H9 (cell line): Measurements from ENCODE around the gene ZNF488. TPM values are rescaled to one million over a fixed set of nuclear protein-coding genes. Genes with fewer than 3 reads are reported as not detected.

Source experiments
- DNase-seq: peaks from one replicate; pipeline ENCODE4 v3.0.0-alpha.2; 2017
- H2AFZ ChIP-seq: one replicate; pipeline ENCODE4 v1.6.1; 2013; ENCODE audit warnings: mild to moderate bottlenecking, low read length, control low read depth, moderate library complexity
- H2AK5ac ChIP-seq: 2 replicates; pipeline ENCODE4 v1.6.1; 2013; ENCODE audit warnings: low read length, control low read depth, mixed read lengths; ENCODE audit not compliant: insufficient read length
- H2BK120ac ChIP-seq: one replicate; pipeline ENCODE4 v1.6.1; 2013; ENCODE audit warnings: low read depth, mild to moderate bottlenecking, low read length, control low read depth, inconsistent platforms; ENCODE audit not compliant: poor library complexity, severe bottlenecking
- H2BK12ac ChIP-seq: 2 replicates; pipeline ENCODE4 v1.6.1; 2013; ENCODE audit warnings: low read length, control low read depth, mixed read lengths, low read depth; ENCODE audit not compliant: insufficient read length
- H2BK15ac ChIP-seq: 2 replicates; pipeline ENCODE4 v1.6.1; 2013; ENCODE audit warnings: low read depth, low read length, control low read depth
- H2BK20ac ChIP-seq: one replicate; pipeline ENCODE4 v1.6.1; 2013; ENCODE audit warnings: low read depth, mild to moderate bottlenecking, low read length, control low read depth, inconsistent platforms; ENCODE audit not compliant: poor library complexity, severe bottlenecking
- H2BK5ac ChIP-seq: 2 replicates; pipeline ENCODE4 v1.6.1; 2013; ENCODE audit warnings: low read length, control low read depth, mixed read lengths; ENCODE audit not compliant: insufficient read length
- H3K14ac ChIP-seq: 2 replicates; pipeline ENCODE4 v1.6.1; 2013; ENCODE audit warnings: low read length, control low read depth; ENCODE audit not compliant: insufficient read depth
- H3K18ac ChIP-seq: 2 replicates; pipeline ENCODE4 v1.6.1; 2013; ENCODE audit warnings: low read depth, mild to moderate bottlenecking, mixed read lengths, low read length, control low read depth; ENCODE audit not compliant: insufficient read length
- H3K23ac ChIP-seq: 2 replicates; pipeline ENCODE4 v1.6.1; 2013; ENCODE audit warnings: low read length, control low read depth, mixed read lengths, low read depth; ENCODE audit not compliant: insufficient read length
- H3K23me2 ChIP-seq: 2 replicates; pipeline ENCODE4 v1.6.1; 2013; ENCODE audit warnings: low read depth, mild to moderate bottlenecking, mixed read lengths, low read length, control low read depth; ENCODE audit not compliant: insufficient read length, poor library complexity, severe bottlenecking
- H3K27ac ChIP-seq: 2 replicates; pipeline ENCODE4 v1.5.1; 2013; ENCODE audit warnings: low read length, control low read depth, mixed read lengths, low read depth; ENCODE audit not compliant: insufficient read length
- H3K27me3 ChIP-seq: 2 replicates; pipeline ENCODE4 v1.6.1; 2013; ENCODE audit warnings: low read length, control low read depth, inconsistent platforms; ENCODE audit not compliant: insufficient read depth
- H3K4ac ChIP-seq: 2 replicates; pipeline ENCODE4 v1.6.1; 2013; ENCODE audit warnings: low read depth, mild to moderate bottlenecking, control low read depth, inconsistent platforms, low read length, moderate library complexity
- H3K4me1 ChIP-seq: 2 replicates; pipeline ENCODE4 v1.6.1; 2013; ENCODE audit warnings: low read length, control low read depth, inconsistent platforms; ENCODE audit not compliant: insufficient read depth
- H3K4me2 ChIP-seq: 2 replicates; pipeline ENCODE4 v1.6.1; 2013; ENCODE audit warnings: low read length, control low read depth, mixed read lengths; ENCODE audit not compliant: insufficient read length, insufficient read depth
- H3K56ac ChIP-seq: 2 replicates; pipeline ENCODE4 v1.6.1; 2013; ENCODE audit warnings: low read depth, mild to moderate bottlenecking, mixed read lengths, low read length, control low read depth; ENCODE audit not compliant: insufficient read length
- H3K79me1 ChIP-seq: 2 replicates; pipeline ENCODE4 v1.6.1; 2013; ENCODE audit warnings: low read depth, mild to moderate bottlenecking, moderate library complexity, low read length, control low read depth, inconsistent platforms; ENCODE audit not compliant: insufficient read depth, poor library complexity, severe bottlenecking
- H3K79me2 ChIP-seq: 2 replicates; pipeline ENCODE4 v1.6.1; 2013; ENCODE audit warnings: low read length, control low read depth, inconsistent platforms; ENCODE audit not compliant: insufficient read depth
- H3K9ac ChIP-seq: 2 replicates; pipeline ENCODE4 v1.6.1; 2013; ENCODE audit warnings: low read length, control low read depth, mixed read lengths; ENCODE audit not compliant: insufficient read length; ENCODE audit errors: extremely low read depth
- H3K9me3 ChIP-seq: one replicate; pipeline ENCODE4 v1.6.1; 2013; ENCODE audit warnings: low read depth, low read length, inconsistent platforms; ENCODE audit not compliant: control insufficient read depth
- H3T11ph ChIP-seq: one replicate; pipeline ENCODE4 v1.6.1; 2013; ENCODE audit warnings: mild to moderate bottlenecking, low read length, control low read depth, inconsistent platforms
- H4K20me1 ChIP-seq: one replicate; pipeline ENCODE4 v1.6.1; 2013; ENCODE audit not compliant: control insufficient read depth, insufficient read length, insufficient read depth
- H4K5ac ChIP-seq: 2 replicates; pipeline ENCODE4 v1.6.1; 2013; ENCODE audit warnings: low read depth, mild to moderate bottlenecking, mixed read lengths, low read length, control low read depth; ENCODE audit not compliant: insufficient read length
- H4K8ac ChIP-seq: replicated peaks from 2 replicates; pipeline ENCODE4 v1.6.1; 2013; ENCODE audit warnings: low read length, control low read depth, mixed read lengths, low read depth; ENCODE audit not compliant: insufficient read length
- H4K91ac ChIP-seq: 2 replicates; pipeline ENCODE4 v1.6.1; 2013; ENCODE audit warnings: low read depth, mild to moderate bottlenecking, moderate library complexity, mixed read lengths, low read length, control low read depth; ENCODE audit not compliant: insufficient read length
- H3K27ac Mint-ChIP-seq, 3 experiments: 2 replicates in 2 of 3; 3 replicates in 1 of 3; pipeline ENCODE4 v1.8.0; 2020 to 2021; ENCODE audit warnings: mixed read lengths in 3 of 3, mild to moderate bottlenecking in 1 of 3, moderate library complexity in 1 of 3
- H3K27me3 Mint-ChIP-seq: 2 replicates; pipeline ENCODE4 v1.8.0; 2021; ENCODE audit warnings: low read depth, mild to moderate bottlenecking, moderate library complexity, mixed read lengths
- H3K36me3 Mint-ChIP-seq, 3 experiments: 2 replicates in 2 of 3; 3 replicates in 1 of 3; pipeline ENCODE4 v1.8.0; 2020 to 2021; ENCODE audit warnings: low read depth in 3 of 3, mixed read lengths in 3 of 3; ENCODE audit not compliant: insufficient read depth in 1 of 3
- H3K4me1 Mint-ChIP-seq, 2 experiments: 2 replicates each; pipeline ENCODE4 v1.8.0; 2020; ENCODE audit warnings: mixed read lengths in 2 of 2
- H3K4me3 Mint-ChIP-seq, 2 experiments: 2 replicates in 1 of 2; 3 replicates in 1 of 2; pipeline ENCODE4 v1.8.0; 2020 to 2021; ENCODE audit warnings: mild to moderate bottlenecking in 2 of 2, mixed read lengths in 2 of 2, moderate library complexity in 1 of 2
- H3K9me3 Mint-ChIP-seq, 2 experiments: 2 replicates in 1 of 2; 3 replicates in 1 of 2; pipeline ENCODE4 v1.8.0; 2020; ENCODE audit warnings: mild to moderate bottlenecking in 2 of 2, mixed read lengths in 2 of 2, moderate library complexity in 1 of 2
- WGBS: extraction: QIAGEN DNeasy Blood & Tissue Kit; methylation state at CpG from one replicate; pipeline ENCODE4 v1.1.7; 2013; ENCODE audit warnings: missing lambda C conversion rate, low lambda C conversion rate, mixed read lengths; ENCODE audit not compliant: insufficient read length; ENCODE audit errors: extremely low coverage; 5-methylcytosine and 5-hydroxymethylcytosine counted together
- total RNA-seq: library from RNA; stranded (reverse); gene quantifications from 2 replicates; pipeline ENCODE4 v1.2.1, GENCODE V29; 2021
- TF ChIP-seq, protein P1 (sequence below): fragments of 200-600 bp; sonication (generic); conservative IDR thresholded peaks from 3 replicates; pipeline ENCODE4 v1.8.0; 2021; ENCODE audit warnings: antibody characterized with exemption, mild to moderate bottlenecking

Gene ZNF488
- total RNA-seq, 1 experiment from 2014 or later: 2.9 TPM

- Histone ChIP-seq H4K20me1 (no peaks in the 10 kb centered on the region), H3K79me2 (no peaks in the 10 kb centered on the region), H3K9ac (no peak overlapping the region), H2BK20ac (no peak overlapping the region), H2BK120ac (no peak overlapping the region), H2AFZ (no peak overlapping the region), H3K18ac (no peak overlapping the region), H3K23me2 (no peaks in the 10 kb centered on the region), H2BK12ac (no peak overlapping the region), H3K27me3 (no peaks in the 10 kb centered on the region), H3K4ac (no peak overlapping the region), H3K79me1 (no peaks in the 10 kb centered on the region), H3K56ac (no peak overlapping the region), H3K4me1 (no peaks in the 10 kb centered on the region), H2BK15ac (no peak overlapping the region), H4K5ac (no peak overlapping the region), H4K91ac (no peak overlapping the region), H3T11ph (no peak overlapping the region), H2BK5ac (no peak overlapping the region), H4K8ac (no peak overlapping the region), H2AK5ac (no peak overlapping the region), H3K9me3 (no peaks in the 10 kb centered on the region), H3K14ac (no peak overlapping the region), H3K4me2 (no peak overlapping the region), H3K23ac (no peak overlapping the region), H3K27ac (no peak overlapping the region)
- Mint-ChIP-seq H3K4me1 (no peaks in the 10 kb centered on the region), H3K27ac (no peak overlapping the region), H3K27me3 (peaks cover 5% of the 10 kb centered on the region; the same call in 1 of the 2 replicates), H3K4me3 (no peak overlapping the region), H3K9me3 (peaks cover 0 to 2% of the 10 kb centered on the region in 2 experiments; a peak in 2 of 5 replicates), H3K36me3 (no peaks in the 10 kb centered on the region)
- no CpG with 5 or more reads among the region's 5 CpGs for WGBS
- DNase-seq: no peak
- TF ChIP-seq, protein P1, sequence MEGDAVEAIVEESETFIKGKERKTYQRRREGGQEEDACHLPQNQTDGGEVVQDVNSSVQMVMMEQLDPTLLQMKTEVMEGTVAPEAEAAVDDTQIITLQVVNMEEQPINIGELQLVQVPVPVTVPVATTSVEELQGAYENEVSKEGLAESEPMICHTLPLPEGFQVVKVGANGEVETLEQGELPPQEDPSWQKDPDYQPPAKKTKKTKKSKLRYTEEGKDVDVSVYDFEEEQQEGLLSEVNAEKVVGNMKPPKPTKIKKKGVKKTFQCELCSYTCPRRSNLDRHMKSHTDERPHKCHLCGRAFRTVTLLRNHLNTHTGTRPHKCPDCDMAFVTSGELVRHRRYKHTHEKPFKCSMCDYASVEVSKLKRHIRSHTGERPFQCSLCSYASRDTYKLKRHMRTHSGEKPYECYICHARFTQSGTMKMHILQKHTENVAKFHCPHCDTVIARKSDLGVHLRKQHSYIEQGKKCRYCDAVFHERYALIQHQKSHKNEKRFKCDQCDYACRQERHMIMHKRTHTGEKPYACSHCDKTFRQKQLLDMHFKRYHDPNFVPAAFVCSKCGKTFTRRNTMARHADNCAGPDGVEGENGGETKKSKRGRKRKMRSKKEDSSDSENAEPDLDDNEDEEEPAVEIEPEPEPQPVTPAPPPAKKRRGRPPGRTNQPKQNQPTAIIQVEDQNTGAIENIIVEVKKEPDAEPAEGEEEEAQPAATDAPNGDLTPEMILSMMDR: no peak
Measured at GRCh38 chr10:47326306-47326926, 57.7 kb downstream of the ZNF488 start.
